Measurements from ENCODE around the gene B4GALT2. TPM values are rescaled to one million over a fixed set of nuclear protein-coding genes. Genes with fewer than 3 reads are reported as not detected.

B4GALT2 gene
- total and polyA plus RNA-seq, 8 donors: 33.2 to 58.9 (median 43.5) TPM

DNA sequence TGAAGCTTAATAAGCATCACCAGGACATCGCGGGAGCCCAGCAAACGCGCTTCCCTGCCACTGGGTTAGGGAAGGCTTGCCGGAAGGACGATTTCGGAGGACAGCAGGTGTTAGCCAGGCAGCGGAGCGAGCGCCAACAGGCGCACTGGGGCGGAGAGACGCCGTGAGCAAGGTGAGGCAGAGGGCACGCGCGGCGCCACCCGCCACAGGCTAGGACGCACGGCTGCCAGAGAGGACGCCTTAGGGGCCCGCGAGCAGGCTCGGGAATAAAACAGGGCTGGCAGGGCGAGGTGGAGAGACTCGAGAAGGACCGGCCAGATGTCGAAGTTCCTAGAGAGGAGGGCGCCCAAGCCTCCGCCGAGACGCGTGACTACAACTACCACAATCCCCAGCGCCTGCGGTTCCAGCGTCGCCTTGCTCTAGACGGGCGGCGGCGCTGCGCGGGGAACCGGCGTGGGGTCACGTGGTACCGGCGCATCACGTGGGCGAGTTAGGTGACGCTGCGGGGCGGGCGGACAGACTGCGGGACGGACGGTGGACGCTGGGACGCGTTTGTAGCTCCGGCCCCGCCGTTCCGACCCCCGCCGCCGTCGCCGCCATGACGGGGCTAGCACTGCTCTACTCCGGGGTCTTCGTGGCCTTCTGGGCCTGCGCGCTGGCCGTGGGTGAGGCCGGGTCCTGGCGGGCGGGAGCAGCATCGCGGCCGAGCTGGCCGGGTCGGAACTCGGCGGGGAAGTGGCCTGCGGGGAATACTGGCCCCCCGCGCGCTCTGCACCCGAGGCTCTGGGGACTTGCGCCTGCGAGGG lies 4.4 kb upstream of the B4GALT2 start, which contains the start of gene ATP6V0B:
TSS of gene ATP6V0B (plus strand) at position 518 of the 806 bp plus-strand sequence. CDS start at position 599, 81 bp downstream.
- peak within 1 kb of the TSS; percentile 90 to 99 for H3K27ac ChIP-seq
- ATAC-seq: peak; percentile 87

DNA sequence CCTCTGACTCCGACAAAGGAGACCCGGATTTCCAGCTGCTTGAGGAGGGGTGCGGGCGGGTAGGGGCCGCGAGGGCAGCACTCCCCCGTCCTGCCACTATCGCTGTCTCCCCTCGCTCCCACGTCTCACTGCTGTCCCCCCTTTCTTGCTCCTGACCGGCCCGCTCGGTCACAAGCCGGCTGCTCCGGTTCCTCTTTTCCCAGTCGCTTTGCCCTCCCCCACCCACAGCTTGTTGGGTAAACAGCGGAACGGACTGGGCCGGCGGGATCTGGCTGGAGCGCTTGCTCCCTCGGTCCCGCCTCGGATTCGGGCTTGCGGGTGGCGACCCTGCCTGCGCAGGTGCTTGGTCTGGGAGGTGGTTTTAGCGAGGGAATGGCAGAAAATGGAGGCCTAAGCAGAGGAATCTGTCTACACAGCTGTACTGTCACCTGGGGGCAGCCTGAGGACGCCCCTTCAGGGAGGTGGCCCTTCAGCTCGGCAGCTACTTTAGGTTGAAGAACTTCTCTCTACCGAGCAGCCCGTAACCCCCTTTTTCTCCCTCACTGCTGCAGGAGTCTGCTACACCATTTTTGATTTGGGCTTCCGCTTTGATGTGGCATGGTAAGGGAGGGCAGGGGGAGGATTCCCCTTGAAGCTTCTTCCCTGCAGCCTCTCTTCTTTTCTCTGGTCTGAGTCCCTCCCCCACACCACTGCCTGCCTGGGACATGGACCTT lies 3.6 kb upstream of the B4GALT2 start:
- intact Hi-C loops (cut with DNase I): no loop called here
- peaks cover 36 to 68% of the 10 kb centered on the region in 2 donors for H3K4me1 ChIP-seq
- DNase-seq (peak in 3 of 4 donors; percentile 53 to 94 (median 90)), ATAC-seq (peak; percentile 64)
- no peaks in the 10 kb centered on the region for H3K9me3 ChIP-seq
- H3K27ac ChIP-seq: peak overlapping the region; percentile 90 to 99
- peak overlapping the region; percentile 87 to 98 for H3K4me3 ChIP-seq
- TF ChIP-seq, protein P1, sequence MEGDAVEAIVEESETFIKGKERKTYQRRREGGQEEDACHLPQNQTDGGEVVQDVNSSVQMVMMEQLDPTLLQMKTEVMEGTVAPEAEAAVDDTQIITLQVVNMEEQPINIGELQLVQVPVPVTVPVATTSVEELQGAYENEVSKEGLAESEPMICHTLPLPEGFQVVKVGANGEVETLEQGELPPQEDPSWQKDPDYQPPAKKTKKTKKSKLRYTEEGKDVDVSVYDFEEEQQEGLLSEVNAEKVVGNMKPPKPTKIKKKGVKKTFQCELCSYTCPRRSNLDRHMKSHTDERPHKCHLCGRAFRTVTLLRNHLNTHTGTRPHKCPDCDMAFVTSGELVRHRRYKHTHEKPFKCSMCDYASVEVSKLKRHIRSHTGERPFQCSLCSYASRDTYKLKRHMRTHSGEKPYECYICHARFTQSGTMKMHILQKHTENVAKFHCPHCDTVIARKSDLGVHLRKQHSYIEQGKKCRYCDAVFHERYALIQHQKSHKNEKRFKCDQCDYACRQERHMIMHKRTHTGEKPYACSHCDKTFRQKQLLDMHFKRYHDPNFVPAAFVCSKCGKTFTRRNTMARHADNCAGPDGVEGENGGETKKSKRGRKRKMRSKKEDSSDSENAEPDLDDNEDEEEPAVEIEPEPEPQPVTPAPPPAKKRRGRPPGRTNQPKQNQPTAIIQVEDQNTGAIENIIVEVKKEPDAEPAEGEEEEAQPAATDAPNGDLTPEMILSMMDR (IDR thresholded peaks at IDR 0.05): no peak
- no peaks in the 10 kb centered on the region for H3K27me3 ChIP-seq
- peaks cover 5 to 38% of the 10 kb centered on the region in 2 donors for H3K36me3 ChIP-seq

More for the DNA sequence above, 4.4 kb upstream of the B4GALT2 start, which contains the start of gene ATP6V0B:
- H3K27me3 ChIP-seq: no peaks in the 10 kb centered on the region
- DNase-seq: peak; percentile 88 to 99 (median 96)
- TF ChIP-seq, protein P1 (IDR thresholded peaks at IDR 0.05): no peak
- peaks cover 34 to 63% of the 10 kb centered on the region in 2 donors for H3K4me1 ChIP-seq
- peak within 1 kb of the TSS; percentile 87 to 98 for H3K4me3 ChIP-seq
- intact Hi-C loops (cut with DNase I): no loop called here
- H3K36me3 ChIP-seq: peaks cover 5 to 38% of the 10 kb centered on the region in 2 donors
- H3K9me3 ChIP-seq: no peaks in the 10 kb centered on the region

DNA sequence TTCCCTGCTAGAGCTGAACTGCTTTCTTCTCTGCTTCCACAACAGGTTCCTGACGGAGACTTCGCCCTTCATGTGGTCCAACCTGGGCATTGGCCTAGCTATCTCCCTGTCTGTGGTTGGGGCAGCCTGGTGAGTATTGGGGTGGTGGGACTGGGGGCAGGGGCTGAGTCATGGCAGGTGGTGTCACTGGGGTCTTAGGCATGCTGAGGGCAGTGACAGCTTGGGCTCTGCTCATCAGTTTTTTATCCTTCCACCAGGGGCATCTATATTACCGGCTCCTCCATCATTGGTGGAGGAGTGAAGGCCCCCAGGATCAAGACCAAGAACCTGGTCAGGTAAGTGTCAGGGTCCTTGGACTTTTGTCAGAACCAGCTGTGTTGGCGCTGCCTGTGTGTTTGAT lies 3.0 kb upstream of the B4GALT2 start:
- TF ChIP-seq, protein P1 (IDR thresholded peaks at IDR 0.05): no peak
- DNase-seq: no peak
- H3K27ac ChIP-seq: peak overlapping the region in 1 of 2 donors; percentile 99
- H3K9me3 ChIP-seq: no peaks in the 10 kb centered on the region
- intact Hi-C loops (cut with DNase I): no loop called here
- no peak for ATAC-seq
- peaks cover 5 to 38% of the 10 kb centered on the region in 2 donors for H3K36me3 ChIP-seq
- H3K27me3 ChIP-seq: no peaks in the 10 kb centered on the region
- peaks cover 36 to 68% of the 10 kb centered on the region in 2 donors for H3K4me1 ChIP-seq
- H3K4me3 ChIP-seq: peak overlapping the region; percentile 87 to 98

DNA sequence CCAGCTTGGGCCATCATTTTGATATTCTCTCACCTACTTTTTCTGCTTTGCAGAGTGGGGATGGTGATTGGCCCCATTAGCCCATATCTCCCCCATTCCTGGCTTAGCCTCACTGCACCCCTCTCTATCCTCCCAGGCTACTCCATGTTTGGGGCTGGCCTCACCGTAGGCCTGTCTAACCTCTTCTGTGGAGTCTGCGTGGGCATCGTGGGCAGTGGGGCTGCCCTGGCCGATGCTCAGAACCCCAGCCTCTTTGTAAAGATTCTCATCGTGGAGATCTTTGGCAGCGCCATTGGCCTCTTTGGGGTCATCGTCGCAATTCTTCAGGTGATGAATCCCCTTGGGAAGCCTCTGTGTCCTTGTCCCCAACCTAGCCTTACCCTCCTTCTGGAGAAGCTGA lies 2.1 kb upstream of the B4GALT2 start:
- intact Hi-C loops (cut with DNase I): no loop called here
- no peak overlapping the region for H3K27ac ChIP-seq
- peak overlapping the region in 1 of 2 donors; percentile 87 for H3K4me3 ChIP-seq
- peaks cover 5 to 38% of the 10 kb centered on the region in 2 donors for H3K36me3 ChIP-seq
- DNase-seq: no peak
- peaks cover 36 to 69% of the 10 kb centered on the region in 2 donors for H3K4me1 ChIP-seq
- no peak for ATAC-seq
- TF ChIP-seq, protein P1 (IDR thresholded peaks at IDR 0.05): no peak
- H3K9me3 ChIP-seq: no peaks in the 10 kb centered on the region
- H3K27me3 ChIP-seq: no peaks in the 10 kb centered on the region
